Ovary (tissue), 3 donors: ENCODE measurements around the gene GMFB.

ENCODE experiments used
- CTCF ChIP-seq, 3 donors: fragments of 450-650 bp in 2 of 3; fragments of 200-600 bp in 1 of 3; IDR thresholded peaks; one replicate each; pipeline versions ENCODE4 v1.5.1 to v1.8.0; 2016 to 2022; ENCODE audit warnings: antibody characterized with exemption in 3 of 3, mild to moderate bottlenecking in 1 of 3
- POLR2A ChIP-seq: fragments of 450-650 bp; IDR thresholded peaks from one replicate; pipeline ENCODE4 v1.6.1; 2017; ENCODE audit warnings: antibody characterized with exemption, mild to moderate bottlenecking, moderate library complexity
- donor health status: DM: no; HTN: no; CAD: no.

- TF ChIP-seq CTCF (IDR thresholded peaks at IDR 0.05) = peak in 1 of 3 donors; percentile 29
- peak; percentile 70 for TF ChIP-seq POLR2A
These were observed at the start of gene GMFB for GRCh38 chr14:54488646-54489317.
